ENCODE data around the gene FRMD4A. TPM values are rescaled to one million over a fixed set of nuclear protein-coding genes. Genes with fewer than 3 reads are reported as not detected.

Gene FRMD4A
- total RNA-seq, 4 donors from 2014 or later: 5.6 to 34.1 (median 19.4) TPM

DNA sequence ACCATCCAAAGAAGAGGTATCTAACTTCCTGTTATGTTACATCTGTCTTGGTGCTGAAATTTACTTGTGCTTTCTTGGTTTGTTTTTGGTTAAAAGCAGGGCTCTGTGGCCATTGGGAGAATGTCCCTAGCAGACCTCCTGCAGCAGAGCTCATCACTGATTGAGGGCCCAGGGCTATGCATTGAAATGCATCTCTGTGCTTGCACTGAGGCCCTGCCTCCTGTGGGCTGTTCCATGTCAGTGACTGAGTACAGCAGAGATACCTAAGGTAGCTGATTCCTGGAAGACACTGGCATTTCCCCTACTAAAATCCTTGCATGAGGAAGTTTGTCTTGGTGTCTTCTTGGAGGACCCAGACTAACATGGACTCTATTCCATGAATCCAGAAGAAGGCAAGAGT lies 213.9 kb downstream of the FRMD4A start:
- Histone ChIP-seq H3K4me3 (no peak overlapping the region), H3K27me3 (no peaks in the 10 kb centered on the region), H3K9me3 (no peaks in the 10 kb centered on the region), H3K4me1 (no peaks in the 10 kb centered on the region), H3K36me3 (no peaks in the 10 kb centered on the region), H3K27ac (no peak overlapping the region)
- TF ChIP-seq, protein P1, sequence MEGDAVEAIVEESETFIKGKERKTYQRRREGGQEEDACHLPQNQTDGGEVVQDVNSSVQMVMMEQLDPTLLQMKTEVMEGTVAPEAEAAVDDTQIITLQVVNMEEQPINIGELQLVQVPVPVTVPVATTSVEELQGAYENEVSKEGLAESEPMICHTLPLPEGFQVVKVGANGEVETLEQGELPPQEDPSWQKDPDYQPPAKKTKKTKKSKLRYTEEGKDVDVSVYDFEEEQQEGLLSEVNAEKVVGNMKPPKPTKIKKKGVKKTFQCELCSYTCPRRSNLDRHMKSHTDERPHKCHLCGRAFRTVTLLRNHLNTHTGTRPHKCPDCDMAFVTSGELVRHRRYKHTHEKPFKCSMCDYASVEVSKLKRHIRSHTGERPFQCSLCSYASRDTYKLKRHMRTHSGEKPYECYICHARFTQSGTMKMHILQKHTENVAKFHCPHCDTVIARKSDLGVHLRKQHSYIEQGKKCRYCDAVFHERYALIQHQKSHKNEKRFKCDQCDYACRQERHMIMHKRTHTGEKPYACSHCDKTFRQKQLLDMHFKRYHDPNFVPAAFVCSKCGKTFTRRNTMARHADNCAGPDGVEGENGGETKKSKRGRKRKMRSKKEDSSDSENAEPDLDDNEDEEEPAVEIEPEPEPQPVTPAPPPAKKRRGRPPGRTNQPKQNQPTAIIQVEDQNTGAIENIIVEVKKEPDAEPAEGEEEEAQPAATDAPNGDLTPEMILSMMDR (IDR thresholded peaks at IDR 0.05): no peak
- no peak for TF ChIP-seq POLR2A (IDR thresholded peaks at IDR 0.05)
- no peak for DNase-seq
- intact Hi-C loops (cut with DNase I; ENCODE audit: low total_unique reads): no loop called here

DNA sequence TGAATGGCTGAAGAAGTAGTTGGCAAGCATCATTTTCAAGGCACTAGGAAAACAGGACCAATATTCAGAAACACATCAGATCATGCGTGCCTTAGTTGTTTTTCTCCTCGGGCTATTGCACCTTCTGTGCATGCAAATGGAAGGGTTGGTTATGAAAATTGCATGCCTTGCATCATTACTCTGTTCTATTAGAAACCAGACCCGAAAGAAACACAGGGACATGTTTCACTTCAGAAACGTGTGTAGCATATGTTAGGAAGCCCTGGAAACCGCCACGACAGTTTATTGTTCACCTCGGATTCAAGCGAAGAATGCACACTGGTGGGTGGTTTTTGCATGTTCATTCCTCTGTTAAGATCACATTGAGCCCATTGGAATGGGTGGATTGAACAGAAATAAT lies 214.7 kb downstream of the FRMD4A start:
- no peaks in the 10 kb centered on the region for H3K9me3 ChIP-seq
- no peak overlapping the region for H3K4me3 ChIP-seq
- intact Hi-C loops (cut with DNase I; ENCODE audit: low total_unique reads): no loop called here
- H3K4me1 ChIP-seq: no peaks in the 10 kb centered on the region
- H3K36me3 ChIP-seq: no peaks in the 10 kb centered on the region
- no peak for DNase-seq
- H3K27ac ChIP-seq: no peak overlapping the region
- H3K27me3 ChIP-seq: no peaks in the 10 kb centered on the region
- TF ChIP-seq, protein P1 (IDR thresholded peaks at IDR 0.05): no peak
- TF ChIP-seq POLR2A (IDR thresholded peaks at IDR 0.05): no peak

DNA sequence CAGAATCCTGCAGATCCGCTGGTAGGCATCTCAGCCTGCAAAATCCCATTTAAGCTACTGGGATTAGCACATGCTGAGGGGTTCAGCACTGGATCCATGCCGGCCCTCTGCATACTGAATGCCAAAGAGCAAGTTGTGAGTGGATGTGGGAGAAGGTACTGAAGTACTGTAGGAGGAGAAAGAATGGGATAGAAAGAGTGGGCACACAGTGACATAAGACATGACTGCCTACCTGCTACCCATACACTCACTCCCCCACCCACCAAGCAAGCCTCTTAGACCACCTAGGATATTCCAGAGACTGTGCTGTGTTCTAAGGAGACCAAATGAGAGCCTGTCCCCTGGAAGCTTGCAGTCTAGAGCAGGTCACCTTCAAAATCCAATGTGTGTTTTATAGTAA lies 215.9 kb downstream of the FRMD4A start:
- Histone ChIP-seq H3K27ac (no peak overlapping the region), H3K27me3 (no peaks in the 10 kb centered on the region), H3K36me3 (no peaks in the 10 kb centered on the region), H3K4me1 (no peaks in the 10 kb centered on the region), H3K4me3 (no peak overlapping the region), H3K9me3 (no peaks in the 10 kb centered on the region)
- DNase-seq: no peak
- intact Hi-C loops (cut with DNase I; ENCODE audit: low total_unique reads): no loop called here
- TF ChIP-seq, protein P1 (IDR thresholded peaks at IDR 0.05): no peak
- TF ChIP-seq POLR2A (IDR thresholded peaks at IDR 0.05): no peak

DNA sequence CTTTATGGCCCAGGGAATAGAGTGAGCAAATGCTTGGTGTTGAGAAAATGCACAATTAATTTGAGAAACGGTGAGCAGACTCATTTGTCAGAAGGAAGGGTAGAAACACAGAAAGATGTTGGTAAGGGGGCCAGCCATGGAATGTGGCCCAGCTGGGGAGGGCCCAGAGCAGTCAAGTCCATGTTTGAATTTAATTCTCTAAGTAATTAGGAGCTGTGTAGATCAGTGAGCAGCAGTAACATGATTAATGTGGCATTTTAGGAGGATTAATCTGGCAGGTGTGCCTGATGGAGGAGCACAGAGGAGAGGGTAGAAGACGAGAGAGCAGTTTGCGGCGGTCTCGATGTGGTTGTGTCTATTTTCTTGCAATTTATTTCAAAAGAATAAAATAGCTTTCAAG lies 218.7 kb downstream of the FRMD4A start:
- Histone ChIP-seq H3K4me3 (no peak overlapping the region), H3K9me3 (no peaks in the 10 kb centered on the region), H3K27me3 (no peaks in the 10 kb centered on the region), H3K27ac (no peak overlapping the region), H3K36me3 (no peaks in the 10 kb centered on the region), H3K4me1 (no peaks in the 10 kb centered on the region)
- DNase-seq: no peak
- intact Hi-C loops (cut with DNase I; ENCODE audit: low total_unique reads): no loop called here
- no peak for TF ChIP-seq POLR2A (IDR thresholded peaks at IDR 0.05)
- TF ChIP-seq, protein P1 (IDR thresholded peaks at IDR 0.05): no peak

DNA sequence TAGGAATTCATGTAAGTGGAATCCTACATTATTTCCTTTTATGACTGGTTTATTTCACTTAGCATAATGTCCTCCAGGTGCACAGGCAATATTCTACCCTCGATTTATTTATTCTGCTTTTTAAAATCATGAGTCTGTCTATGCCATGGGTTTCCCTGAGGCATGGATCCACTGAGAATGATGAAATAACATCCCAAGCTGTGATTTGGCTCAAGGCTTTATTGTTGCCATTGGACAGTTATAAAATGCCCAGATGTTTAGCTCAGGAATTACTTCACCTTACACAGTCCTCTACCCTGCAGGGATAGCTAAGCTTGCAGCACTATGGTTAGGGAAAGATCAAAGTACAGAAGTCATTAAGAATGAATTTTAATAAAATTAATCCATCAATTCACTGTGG lies 219.5 kb downstream of the FRMD4A start:
- H3K27me3 ChIP-seq: no peaks in the 10 kb centered on the region
- intact Hi-C loops (cut with DNase I; ENCODE audit: low total_unique reads): no loop called here
- H3K36me3 ChIP-seq: no peaks in the 10 kb centered on the region
- H3K4me1 ChIP-seq: no peaks in the 10 kb centered on the region
- H3K4me3 ChIP-seq: no peak overlapping the region
- TF ChIP-seq POLR2A (IDR thresholded peaks at IDR 0.05): no peak
- TF ChIP-seq, protein P1 (IDR thresholded peaks at IDR 0.05): no peak
- no peak for DNase-seq
- no peaks in the 10 kb centered on the region for H3K9me3 ChIP-seq
- no peak overlapping the region for H3K27ac ChIP-seq

Data from uterus (tissue), 4 donors.